HEK293 (cell line): ENCODE measurements around the gene CACNA1B.

Source experiments
- ATF2 ChIP-seq: fragments of 450-650 bp; formaldehyde crosslinking; IDR thresholded peaks from 2 replicates; pipeline ENCODE4 v1.5.1; 2016; ENCODE audit warnings: missing biosample characterization, missing genetic modification characterization, low read depth
- CTCF ChIP-seq: fragments of 450-650 bp; formaldehyde crosslinking; IDR thresholded peaks from 2 replicates; pipeline ENCODE4 v1.5.1; 2016; ENCODE audit warnings: missing biosample characterization, missing genetic modification characterization
- EGR2 ChIP-seq: fragments of 450-650 bp; formaldehyde crosslinking; IDR thresholded peaks from 2 replicates; pipeline ENCODE4 v1.5.1; 2016; ENCODE audit warnings: low read depth, missing biosample characterization, missing genetic modification characterization
- YY1 ChIP-seq: fragments of 450-650 bp; formaldehyde crosslinking; IDR thresholded peaks from 2 replicates; pipeline ENCODE4 v1.5.1; 2018; ENCODE audit warnings: missing biosample characterization, missing genetic modification characterization
- ZNF155 ChIP-seq: fragments of 450-650 bp; formaldehyde crosslinking; IDR thresholded peaks from 2 replicates; pipeline ENCODE4 v1.5.1; 2016; ENCODE audit warnings: missing biosample characterization, missing genetic modification characterization
- ZNF311 ChIP-seq: fragments of 450-650 bp; formaldehyde crosslinking; IDR thresholded peaks from 2 replicates; pipeline ENCODE4 v1.5.1; 2017; ENCODE audit warnings: missing biosample characterization, missing genetic modification characterization, borderline replicate concordance
- ZNF629 ChIP-seq: fragments of 450-650 bp; formaldehyde crosslinking; IDR thresholded peaks from 2 replicates; pipeline ENCODE4 v1.5.1; 2017; ENCODE audit warnings: missing biosample characterization, missing genetic modification characterization
- ZNF707 ChIP-seq: fragments of 450-650 bp; formaldehyde crosslinking; IDR thresholded peaks from 2 replicates; pipeline ENCODE4 v1.5.1; 2016; ENCODE audit warnings: missing biosample characterization, missing genetic modification characterization
- ZSCAN18 ChIP-seq: fragments of 450-650 bp; formaldehyde crosslinking; IDR thresholded peaks from 2 replicates; pipeline ENCODE4 v1.5.1; 2016; ENCODE audit warnings: missing biosample characterization, missing genetic modification characterization

- no peak for TF ChIP-seq ZNF155 (tag by site-specific recombination)
- TF ChIP-seq CTCF, result no peak
- TF ChIP-seq ZSCAN18 (tag by site-specific recombination), result no peak
- TF ChIP-seq ZNF707 (tag by site-specific recombination), result no peak
- TF ChIP-seq ATF2 (tag by site-specific recombination), result no peak
- no peak for TF ChIP-seq ZNF629 (tag by site-specific recombination)
- TF ChIP-seq EGR2, result no peak
- TF ChIP-seq YY1 (tag by site-specific recombination), result no peak
- no peak for TF ChIP-seq ZNF311 (tag by site-specific recombination)
These were observed 98.5 kb downstream of the CACNA1B start for GRCh38 chr9:137975936-137976565.
